Stimulated activated CD4-positive, alpha-beta T cell treated with anti-CD3 and anti-CD28 coated beads, Interleukin-1b, Interleukin-23, amount 100 ng/mL, for 24 hours (primary cell): Measurements from ENCODE around the gene ABCA4.

Source experiments
- DNase-seq, 4 experiments: peaks; one replicate each; pipeline ENCODE4 v3.0.0-alpha.2; 2020; ENCODE audit warnings: low read depth in 4 of 4, low spot score in 1 of 4

ABCA4 gene

GRCh38 chr1:94084085-94084484 lies 36.9 kb downstream of the ABCA4 start:
- DNase-seq, result no peak

- no peak for DNase-seq
Observed at GRCh38 chr1:94083681-94084080, 37.3 kb downstream of the ABCA4 start.

DNA sequence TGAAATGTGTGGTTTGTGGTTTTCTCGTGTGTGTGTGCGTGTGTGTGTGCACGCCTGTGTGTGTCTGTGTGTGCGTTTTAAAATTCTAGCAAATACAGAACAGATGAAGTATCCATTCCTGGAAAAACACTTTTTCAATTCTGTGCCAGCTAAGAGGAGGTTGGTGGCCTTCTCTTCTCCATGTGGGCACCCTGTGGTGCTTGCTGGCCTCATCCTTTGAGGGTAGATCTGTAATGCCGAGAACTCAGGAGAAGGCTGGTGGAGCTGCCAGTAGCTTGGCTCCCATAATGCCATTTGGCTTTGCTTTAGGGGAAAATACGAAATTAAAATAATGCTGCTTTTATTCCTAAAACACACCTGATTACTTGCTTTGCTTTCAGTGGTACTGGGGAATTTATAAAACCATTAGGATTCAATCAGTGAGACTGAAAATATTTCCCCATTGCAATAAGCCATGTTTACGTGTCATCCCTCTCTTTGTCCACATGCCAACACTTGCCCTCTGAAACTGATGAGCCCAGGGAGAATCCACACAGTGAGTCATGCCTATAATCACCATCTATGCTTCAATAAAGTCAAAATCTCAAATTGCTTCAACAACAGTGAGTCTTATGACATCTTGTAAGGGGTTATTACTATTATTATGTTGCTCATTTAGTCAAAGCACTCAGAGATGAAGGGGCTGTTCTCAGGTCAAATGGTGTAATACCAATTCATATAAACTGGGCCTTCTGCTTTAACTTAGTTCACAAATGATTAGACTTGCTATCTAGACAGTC lies 39.2 kb downstream of the ABCA4 start:
- DNase-seq, result no peak

GRCh38 chr1:94079989-94080388 lies 41.0 kb downstream of the ABCA4 start:
- no peak for DNase-seq

DNA sequence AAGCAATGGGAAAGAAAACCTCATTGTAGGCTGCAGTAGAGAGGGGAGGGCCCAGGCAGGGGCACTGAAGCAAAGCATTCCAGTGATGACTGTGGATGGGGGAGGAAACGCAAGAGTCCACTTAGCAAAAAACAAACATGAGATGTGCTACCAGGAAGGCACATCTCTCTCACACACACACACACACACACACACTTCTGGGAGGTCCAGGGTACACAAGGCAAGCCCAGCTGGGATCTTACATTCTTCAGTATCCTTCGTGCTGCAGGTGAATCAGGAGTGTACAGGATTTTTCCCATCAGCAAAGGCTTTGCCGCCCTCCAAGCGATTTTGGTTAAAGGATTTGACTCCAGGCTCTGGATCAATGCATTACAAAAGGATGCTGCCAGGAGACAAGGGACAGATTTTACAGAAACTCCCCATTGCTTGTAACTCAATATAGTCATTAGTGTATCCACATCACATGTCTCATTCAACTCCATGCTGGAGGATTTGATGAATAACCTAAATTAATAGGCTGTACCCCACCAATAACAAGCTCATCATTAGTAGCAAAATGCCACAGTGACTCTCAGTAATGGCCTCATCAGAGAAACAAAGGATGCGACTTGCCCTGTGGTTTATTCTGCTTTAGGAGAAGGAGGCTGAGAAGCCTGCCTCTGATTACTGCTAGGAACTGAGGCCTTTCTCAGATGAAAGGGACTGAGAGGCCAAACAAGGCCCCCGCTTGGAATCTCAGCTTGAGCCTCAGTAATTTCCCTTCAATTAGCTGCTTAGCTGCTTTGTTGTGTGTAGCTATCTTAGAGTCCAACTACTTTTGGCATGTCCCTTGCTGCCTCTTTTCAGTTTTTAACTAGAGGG lies 41.6 kb downstream of the ABCA4 start:
- no peak for DNase-seq

GRCh38 chr1:94072840-94073522 lies 48.0 kb downstream of the ABCA4 start:
- DNase-seq, result no peak

DNA sequence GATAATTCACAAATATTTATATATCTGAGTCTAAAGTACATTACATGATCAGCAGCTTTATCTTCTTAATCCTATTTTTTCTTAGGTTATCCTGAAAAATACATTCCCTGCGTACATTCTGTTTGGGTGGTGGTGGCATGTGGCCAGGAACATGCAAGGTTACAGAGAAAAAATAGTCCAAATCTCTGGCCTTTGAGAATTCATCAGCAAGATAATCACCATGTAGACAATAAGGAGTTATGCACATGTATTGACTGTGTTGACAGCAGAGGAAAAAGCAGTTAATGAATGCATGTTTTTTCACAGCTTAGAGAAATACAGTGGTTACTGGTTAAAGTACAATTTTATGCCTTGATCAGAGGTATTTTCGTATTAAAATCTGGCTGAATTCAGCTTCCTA lies 49.0 kb downstream of the ABCA4 start:
- no peak for DNase-seq

DNA sequence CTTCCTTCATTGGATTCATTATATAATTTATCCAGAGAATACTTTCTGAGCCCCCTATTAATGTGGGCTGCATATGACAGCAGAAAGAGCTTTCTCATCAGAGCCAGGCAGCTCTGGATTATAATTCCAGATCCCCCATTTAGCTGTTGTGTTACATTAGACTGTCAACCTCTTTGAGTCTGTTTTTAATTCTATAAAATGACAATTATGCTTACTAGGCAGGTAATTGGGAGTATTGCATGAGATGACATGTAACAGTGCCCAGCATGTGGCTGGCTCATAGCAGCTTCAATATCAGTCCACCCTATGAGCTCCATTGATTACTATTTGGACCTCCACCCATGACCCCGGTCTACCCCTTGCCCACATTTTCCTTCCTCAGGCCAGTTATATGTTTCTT lies 49.6 kb downstream of the ABCA4 start:
- no peak for DNase-seq

DNA sequence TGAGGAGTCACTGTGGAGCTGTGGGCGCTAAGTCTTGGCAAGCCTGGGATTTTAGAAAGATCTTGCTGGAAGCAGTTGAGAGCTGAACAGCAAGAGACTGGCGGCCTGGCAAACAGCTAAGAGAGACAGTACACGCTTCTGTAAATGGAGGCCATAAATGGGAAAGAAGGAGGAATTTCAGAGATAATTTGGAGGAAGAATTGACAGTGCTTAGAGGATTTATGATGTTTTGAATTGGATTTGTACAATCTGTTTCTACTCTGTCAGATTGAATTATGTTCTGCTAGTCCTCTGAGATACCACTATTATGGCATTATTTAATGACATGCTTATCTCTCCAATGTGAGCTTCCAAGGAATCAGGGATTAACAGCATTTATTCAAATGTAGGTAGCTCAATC lies 50.1 kb downstream of the ABCA4 start:
- DNase-seq, result no peak

- no peak for DNase-seq
Observed at GRCh38 chr1:94069919-94070285, 51.0 kb downstream of the ABCA4 start.

GRCh38 chr1:94068999-94069918 lies 51.7 kb downstream of the ABCA4 start:
- no peak for DNase-seq

GRCh38 chr1:94068096-94068998 lies 52.6 kb downstream of the ABCA4 start:
- no peak for DNase-seq

DNA sequence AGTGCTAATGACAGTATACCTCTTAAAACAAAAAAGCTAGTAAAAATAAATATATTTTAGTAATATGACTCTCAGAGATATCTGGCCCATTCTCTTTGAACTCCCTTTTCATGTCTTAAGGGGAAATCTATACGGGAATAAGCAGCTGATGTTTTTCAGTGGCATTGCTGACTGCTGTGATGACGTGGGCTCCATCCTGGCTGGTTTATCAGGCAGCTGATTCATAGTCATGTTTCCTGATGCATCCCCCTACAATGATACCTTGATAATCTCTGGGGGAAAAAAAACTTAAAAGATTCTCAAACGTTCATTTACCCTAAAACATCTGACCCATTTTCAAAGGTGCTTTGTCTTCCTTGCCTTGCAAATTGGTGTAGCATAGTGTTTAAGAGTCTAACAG lies 53.8 kb downstream of the ABCA4 start:
- DNase-seq, result no peak

GRCh38 chr1:94063379-94063778 lies 57.6 kb downstream of the ABCA4 start:
- no peak for DNase-seq

DNA sequence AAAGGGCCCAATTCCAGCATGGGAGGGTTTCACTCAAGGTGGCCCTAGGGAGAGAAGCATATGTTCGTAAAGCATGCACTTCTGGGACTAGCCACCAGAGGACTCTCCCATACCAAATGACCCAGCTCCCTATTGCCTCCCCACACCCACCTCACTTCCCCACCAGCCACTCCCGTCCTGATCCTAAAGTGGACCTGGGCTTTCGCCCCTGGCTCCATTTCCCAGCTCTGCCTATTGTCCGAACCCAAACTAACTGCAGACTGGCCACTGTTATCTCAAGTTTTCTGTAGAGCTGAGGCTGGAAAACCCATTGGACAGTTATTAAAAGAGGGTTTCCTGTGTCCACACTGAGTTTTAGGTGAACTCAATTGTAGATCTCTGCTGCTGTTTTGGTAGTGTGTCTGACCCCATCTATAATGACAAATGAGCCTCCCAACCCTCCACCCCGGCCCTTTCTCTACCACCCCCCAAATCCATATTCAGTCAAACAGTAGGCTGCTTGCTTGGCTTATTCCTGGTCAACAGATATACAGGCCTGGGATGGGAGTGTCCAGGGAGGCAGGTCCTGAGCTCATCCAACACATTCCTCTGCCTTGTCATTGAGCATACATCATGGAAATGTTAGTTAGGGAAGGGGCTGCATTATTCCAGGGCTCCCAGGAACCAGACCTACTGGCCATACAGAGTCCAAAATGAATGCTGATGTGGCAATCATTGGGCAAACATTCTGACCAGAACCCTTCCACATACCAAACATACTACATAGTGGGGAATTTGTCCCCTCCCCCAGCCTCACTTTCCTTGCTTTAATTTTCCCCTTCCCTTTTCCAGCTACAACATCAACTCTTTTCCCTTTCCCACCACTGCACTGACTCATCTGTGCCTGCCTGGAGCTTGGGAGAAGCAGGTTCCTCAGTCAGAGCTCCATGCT lies 59.2 kb downstream of the ABCA4 start:
- no peak for DNase-seq

GRCh38 chr1:94060720-94061119 lies 60.2 kb downstream of the ABCA4 start:
- DNase-seq, result no peak

DNA sequence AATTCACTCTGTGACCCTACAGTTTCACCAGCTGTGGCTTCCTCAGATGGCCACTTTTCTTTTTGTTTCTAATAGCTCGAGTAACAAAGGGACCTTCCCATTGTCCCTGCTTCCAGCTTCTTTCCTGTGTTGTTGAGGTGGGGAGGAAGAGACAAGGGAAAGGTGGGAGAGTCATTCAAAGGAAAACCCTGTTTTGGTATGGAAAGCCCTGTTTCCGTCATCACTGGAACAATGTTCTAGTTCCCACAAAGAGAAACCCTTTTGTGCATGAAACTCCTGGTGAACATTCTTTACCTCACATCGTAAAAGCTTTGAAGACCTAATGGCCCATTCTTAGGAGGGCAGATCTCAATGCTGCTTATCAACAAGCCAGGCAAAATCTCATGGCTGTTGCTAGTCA lies 62.2 kb downstream of the ABCA4 start:
- no peak for DNase-seq

- no peak for DNase-seq
Observed at GRCh38 chr1:94056996-94057395, 64.0 kb downstream of the ABCA4 start.

DNA sequence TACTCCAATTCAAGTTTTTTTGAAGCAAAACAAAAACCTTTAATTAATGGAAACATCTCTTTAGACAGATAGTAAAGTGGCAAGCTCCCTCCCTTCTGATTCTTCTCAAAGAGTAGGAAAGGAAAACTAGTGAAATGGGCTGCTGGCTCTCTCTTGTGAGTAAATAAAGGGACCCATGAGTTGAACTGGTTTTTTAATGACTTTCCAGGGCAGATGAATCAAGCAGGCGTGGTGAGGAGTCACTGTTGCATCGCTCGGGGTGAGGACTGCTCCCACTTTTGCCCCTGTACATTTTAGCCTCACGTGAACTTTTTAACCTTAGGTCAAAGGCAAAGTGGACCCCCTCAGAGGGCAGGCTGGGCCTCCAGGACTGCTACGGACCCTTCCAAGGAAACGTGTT lies 64.8 kb downstream of the ABCA4 start:
- no peak for DNase-seq
